LNCAP (cell line): ENCODE data around the gene RRM1.

Experiments used
- TF ChIP-seq, protein P1 (sequence below): fragments of 450-650 bp; IDR thresholded peaks from 2 replicates; pipeline ENCODE4 v1.5.1; 2017; ENCODE audit warnings: mild to moderate bottlenecking

RRM1 gene

DNA sequence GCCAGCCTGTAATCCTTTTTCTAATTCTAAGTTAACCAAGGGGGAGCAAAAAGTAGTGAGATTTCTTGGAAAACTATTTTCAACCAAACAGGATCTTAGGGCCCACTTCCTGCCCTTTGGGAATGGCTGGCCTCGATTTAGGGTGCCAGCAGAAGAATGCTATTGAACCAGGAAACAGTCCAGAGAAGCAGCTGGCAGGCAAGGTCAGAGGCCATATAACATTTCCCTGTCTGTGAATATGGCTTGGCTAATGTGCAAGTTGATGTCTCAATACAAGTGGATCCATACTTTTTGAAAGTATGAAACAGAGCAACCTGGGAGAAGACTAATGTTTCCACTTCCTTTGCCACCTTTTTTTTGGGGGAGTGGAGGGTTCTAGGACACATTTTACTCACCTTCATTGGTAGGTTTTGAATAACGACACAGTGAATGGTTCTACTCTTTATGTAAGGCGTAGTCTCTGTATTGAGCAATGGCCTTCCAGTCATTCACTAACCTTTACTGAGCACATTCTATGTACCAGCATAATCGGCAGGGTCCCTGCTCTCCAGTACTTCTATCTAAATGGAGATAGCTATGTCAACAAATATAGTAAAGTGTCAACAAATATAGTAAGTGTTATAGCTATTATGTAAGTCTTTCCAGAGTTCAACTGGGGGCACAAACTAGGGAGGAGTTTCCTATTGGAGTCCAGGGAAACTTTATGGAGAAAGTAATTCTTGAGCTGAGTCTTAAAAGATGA, 34.2 kb upstream of the RRM1 start:
- TF ChIP-seq, protein P1, sequence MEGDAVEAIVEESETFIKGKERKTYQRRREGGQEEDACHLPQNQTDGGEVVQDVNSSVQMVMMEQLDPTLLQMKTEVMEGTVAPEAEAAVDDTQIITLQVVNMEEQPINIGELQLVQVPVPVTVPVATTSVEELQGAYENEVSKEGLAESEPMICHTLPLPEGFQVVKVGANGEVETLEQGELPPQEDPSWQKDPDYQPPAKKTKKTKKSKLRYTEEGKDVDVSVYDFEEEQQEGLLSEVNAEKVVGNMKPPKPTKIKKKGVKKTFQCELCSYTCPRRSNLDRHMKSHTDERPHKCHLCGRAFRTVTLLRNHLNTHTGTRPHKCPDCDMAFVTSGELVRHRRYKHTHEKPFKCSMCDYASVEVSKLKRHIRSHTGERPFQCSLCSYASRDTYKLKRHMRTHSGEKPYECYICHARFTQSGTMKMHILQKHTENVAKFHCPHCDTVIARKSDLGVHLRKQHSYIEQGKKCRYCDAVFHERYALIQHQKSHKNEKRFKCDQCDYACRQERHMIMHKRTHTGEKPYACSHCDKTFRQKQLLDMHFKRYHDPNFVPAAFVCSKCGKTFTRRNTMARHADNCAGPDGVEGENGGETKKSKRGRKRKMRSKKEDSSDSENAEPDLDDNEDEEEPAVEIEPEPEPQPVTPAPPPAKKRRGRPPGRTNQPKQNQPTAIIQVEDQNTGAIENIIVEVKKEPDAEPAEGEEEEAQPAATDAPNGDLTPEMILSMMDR: no peak

DNA sequence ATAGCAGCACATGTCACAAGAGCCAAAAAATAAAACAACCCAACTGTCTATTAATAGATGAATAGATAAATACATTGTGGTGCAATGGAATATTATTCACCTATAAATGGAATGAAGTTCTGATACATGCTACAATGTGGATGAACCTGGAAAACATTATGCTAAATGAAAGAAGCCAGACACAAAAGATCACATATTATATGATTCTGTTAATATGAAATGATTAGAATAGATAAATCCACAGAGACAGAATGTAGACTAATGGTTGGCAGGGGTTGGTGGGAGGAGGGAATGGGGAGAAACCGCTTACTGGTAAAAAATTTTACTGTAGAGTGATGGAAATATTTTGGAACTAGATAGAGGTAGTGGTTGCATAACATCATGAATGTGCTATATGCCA, 32.9 kb upstream of the RRM1 start:
- TF ChIP-seq, protein P1: no peak

DNA sequence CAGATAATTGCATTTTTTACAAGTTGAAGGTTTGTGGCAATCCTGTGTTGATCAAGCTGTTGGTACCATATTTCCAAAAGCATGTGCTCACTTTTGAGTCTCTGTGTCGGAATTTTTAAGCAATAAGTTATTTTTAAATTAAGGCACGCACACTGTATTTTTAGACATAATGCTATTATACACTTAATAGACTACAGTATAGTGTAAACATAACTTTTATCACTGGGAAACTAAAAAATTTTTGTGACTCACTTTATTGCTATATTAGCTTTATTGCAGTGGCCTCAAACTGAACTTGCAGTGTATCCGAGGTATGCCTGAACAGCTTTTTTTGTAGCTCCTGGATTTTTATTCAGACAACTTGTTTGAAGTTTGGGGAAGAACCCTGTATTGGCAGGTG, 31.3 kb upstream of the RRM1 start:
- TF ChIP-seq, protein P1: no peak

DNA sequence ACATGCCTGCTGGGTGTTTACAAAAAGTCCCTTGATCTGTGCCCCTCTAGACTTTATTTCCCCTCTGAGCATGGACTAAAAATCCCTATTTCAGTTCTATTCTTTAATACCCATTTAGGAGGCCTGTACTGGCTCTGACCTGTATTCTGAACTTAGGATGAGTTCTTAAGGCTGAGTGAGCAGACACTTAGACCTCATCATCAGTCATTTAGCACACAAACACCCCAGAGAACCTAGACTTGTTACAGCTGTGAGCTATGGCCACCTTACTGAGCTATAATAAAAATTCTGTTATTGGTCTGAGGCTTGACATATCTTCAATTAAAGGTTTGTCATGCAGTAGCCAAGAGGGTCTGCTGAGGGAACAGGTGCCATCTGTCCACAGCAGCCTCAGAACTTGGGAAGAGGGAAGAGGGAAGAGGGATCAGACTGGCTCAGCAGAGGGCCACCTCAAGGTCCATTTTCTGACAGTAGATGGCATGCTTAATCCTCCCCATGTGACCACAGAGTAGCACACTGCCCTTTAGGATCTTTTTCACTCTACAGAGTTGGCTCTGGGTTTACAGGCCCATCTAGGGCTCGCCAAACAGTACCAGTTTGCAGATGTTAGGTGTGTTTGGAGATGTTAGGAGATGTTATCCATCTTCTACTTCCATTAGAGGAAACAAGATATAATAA, 30.2 kb upstream of the RRM1 start:
- TF ChIP-seq, protein P1: no peak

DNA sequence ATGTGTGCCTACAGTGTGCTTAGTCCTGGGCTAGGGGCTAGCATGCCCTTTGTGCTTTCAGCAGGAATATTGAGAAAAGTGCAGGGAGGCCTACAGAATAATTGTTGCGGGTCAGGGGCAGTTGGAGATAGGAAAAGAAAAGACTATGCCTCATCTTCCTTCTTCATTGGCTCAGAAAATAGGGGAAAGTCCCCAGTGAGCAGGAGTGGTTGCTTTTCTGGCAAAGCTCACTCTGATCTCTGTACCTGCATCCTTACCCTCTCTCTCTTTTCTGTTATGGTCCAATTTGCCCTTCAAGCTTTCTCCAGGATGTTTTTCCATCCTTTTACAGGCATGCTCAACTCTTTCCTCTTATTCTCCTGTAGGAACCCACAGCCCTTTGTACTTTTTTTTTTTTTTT, 29.5 kb upstream of the RRM1 start:
- TF ChIP-seq, protein P1: no peak

DNA sequence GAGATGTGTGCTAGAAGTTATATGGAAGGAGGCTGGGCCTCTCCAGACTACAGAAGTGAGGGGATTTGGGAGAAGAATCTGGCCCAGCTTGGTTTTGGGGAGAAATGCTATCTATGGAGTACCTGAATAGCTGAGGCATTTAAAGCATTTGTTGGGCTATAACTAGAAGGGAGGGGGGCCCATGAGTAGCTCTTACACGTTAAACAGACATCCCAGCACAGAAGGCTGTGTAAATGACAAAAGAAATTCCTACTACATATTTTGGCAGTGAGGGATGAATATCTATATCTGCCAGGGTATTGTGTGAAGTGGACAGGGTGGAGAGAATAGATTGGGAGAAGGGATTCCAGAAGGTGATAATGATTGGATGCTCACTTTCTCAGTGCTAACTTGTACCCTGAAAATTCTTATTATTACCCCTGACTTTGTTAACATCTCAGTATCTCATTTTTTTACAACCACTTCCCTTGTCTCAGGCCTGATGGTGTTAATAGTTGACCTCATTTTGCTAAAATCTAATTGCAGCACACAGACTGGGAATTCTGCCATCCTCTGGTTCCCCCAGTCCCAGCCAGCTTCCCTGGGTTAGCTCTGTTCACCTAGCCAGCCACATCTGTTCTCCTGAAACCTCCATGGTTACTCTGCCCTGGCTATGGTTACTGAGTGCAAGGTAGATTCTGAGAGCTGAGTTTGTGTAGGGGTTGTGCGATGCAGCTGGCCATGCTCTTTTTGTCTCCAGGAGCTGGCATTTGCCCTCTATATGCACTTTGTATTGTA, 28.8 kb upstream of the RRM1 start:
- TF ChIP-seq, protein P1: no peak

DNA sequence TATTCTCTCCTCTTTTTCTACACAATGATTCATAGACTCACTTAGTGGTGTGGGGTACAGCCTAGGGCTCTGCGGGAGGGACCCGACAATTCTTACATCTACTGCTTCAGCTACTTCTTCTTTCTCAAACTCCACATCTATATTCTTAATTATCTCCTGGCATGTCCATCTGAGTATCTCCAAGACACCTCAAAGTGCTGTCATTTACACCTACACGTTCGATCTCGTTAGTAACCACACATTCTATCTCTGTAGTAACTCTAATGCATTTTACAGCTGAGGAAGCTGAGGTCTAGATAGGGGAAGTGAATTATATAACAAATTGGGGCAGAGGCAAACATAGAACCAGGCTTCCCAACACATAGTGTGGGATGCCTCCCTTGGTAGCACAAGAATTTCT, 27.7 kb upstream of the RRM1 start:
- TF ChIP-seq, protein P1: no peak
